ENCODE measurements around the gene CTAGE6.
"Not testable (repeated sequence)": the region's sequence is repeated elsewhere in the genome, so short reads cannot be mapped to it uniquely, and the experiment has no call there.

CTAGE6 gene, protein sequence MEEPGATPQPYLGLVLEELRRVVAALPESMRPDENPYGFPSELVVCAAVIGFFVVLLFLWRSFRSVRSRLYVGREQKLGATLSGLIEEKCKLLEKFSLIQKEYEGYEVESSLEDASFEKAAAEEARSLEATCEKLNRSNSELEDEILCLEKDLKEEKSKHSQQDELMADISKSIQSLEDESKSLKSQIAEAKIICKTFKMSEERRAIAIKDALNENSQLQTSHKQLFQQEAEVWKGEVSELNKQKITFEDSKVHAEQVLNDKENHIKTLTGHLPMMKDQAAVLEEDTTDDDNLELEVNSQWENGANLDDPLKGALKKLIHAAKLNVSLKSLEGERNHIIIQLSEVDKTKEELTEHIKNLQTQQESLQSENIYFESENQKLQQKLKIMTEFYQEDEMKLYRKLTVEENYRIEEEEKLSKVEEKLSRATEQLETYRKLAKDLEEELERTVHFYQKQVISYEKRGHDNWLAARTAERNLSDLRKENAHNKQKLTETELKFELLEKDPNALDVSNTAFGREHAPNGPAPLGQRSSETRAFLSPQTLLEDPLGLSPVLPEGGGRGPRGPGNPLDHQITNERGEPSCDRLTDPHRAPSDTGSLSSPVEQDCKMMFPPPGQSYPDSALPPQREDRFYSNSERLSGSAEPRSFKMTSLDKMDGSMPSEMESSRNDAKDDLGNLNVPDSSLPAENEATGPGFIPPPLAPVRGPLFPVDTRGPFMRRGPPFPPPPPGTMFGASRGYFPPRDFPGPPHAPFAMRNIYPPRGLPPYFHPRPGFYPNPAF

DNA sequence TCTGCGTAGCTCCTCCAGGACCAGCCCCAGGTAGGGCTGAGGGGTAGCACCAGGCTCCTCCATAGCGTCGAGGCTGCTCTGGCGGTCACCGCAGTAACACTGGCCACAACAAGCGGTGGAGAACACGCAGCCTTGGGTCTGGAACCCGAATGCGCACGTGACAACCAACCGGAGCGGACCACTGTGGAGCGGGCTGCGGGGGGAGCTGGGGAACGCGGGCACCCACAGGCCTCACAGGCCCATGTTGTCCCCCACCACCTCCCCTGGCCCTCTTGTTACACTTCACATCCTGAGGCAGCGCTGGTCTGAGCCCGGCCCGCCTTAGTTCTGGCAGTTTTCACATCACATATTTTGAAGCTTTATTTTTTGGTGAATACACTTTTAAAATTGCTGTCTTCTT lies at the start of gene CTAGE6:
Gene CTAGE6, minus strand, starts transcription at position 101 of the 400 bp plus-strand sequence. Its CDS starts 38 bp downstream, at position 63.
- DNase-seq (ENCODE audit: low read depth) = not testable (repeated sequence)

DNA sequence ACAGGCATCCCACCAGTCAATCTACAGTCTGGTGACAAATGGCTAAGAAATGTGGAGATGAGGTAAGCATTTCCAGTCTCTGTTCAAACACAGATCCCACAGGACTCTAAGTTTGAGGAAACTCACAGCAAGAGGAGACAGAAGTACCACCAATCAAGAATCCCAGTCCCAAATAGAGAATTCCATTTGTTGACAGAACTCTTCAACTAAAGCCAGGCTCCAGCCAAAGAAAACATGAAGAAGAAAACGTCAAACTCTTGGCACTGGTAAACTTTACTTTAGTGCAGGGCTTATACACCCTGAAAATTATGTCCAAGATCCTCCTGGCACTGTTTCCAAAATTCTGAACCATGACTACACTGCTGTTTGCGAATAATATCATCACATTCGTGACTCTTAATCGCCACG lies 49.2 kb upstream of the CTAGE6 start:
- not testable (repeated sequence) for DNase-seq (ENCODE audit: low read depth)

DNA sequence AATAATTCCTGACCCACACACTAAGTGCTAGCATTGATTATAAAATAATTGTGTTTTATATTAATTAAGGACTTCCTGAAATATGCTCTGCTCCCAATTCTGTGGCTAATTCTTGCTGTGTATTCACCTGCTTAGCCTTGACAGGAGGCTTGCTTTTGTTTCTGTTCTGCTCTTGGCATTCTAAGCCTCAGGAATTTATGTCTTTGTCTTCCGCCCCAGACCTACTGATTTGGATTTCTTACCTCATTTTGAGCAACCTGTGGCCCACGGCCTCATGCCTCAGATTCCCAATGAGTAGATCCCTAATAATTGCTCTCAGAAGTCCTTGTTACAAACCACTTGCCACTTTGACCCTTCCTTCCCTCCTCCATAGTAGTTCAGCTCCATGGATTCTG lies 40.4 kb upstream of the CTAGE6 start:
- DNase-seq (ENCODE audit: low read depth) = not testable (repeated sequence)

DNA sequence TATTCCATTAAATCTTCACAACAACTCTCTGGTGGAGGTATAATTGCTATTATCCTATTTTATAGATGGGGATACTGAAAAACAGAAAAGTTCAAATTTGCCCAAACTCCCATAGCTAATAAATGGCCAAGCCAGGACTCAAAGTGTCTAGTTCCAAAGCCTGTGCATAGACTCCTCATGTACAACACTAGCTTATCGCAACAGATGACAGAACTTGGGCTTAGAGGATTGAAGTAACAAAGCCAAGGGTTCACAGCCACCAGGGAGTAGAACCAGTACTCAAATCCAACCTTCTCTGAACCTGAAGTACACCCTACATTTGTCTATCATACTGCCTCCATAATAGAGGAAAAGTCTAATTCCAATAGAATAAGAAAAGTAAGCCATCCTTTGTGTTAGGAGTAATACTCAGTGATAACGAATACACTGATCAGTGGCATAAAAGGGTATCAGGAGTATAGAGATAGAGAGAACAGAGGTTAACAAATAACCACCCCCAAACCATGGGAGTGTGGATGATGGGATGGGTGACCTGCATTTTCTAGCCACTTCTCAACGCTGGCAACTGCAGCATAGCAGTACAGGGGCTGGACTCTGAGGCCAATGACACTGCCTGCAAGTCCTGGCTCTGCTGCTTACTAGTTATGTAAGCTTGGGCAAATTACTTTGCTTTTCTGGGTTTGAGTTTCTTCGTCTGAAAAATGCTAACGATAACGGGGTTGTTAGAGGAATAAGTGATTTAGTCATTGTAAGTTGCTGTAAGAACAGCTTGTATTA lies 39.8 kb upstream of the CTAGE6 start:
- not testable (repeated sequence) for DNase-seq (ENCODE audit: low read depth)

DNA sequence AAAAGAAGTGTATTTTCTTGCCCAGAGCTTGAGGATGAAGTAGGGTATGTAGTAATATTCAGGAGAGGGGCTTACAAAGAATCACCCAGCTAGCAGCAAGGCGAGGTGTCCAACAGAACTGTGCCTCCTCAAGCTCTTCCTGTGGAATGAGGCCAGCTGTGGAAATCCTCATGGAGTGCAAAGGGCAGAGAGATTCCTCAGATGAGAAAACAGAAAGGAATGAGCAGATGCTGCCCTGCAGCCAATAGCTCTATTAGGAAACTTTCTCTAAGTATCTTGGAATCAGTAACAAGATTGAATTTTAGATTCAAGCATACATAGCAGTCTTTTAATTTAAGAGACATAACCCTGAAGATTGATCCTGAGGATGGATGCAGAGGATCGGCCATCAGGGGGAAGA lies 38.2 kb upstream of the CTAGE6 start:
- DNase-seq (ENCODE audit: low read depth) = not testable (repeated sequence)

DNA sequence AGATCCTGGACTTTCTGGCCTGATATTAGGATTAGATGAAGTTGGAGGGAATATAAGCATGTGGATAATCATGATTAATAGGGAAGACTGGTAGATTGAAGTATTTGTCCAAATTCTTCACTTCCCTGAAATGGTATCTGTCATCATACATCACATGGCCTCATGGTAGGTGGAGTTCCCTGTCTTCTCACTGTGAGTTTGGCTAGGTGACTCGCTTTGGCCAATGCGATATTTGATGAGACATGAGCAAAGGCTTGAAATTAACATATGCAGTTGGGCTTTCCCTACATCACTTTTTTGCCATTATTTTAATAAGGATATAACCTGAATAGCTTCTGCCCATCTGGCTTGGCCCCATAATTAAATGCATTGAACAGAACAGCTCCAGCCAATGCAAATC lies 35.1 kb upstream of the CTAGE6 start:
- DNase-seq (ENCODE audit: low read depth) = not testable (repeated sequence)

DNA sequence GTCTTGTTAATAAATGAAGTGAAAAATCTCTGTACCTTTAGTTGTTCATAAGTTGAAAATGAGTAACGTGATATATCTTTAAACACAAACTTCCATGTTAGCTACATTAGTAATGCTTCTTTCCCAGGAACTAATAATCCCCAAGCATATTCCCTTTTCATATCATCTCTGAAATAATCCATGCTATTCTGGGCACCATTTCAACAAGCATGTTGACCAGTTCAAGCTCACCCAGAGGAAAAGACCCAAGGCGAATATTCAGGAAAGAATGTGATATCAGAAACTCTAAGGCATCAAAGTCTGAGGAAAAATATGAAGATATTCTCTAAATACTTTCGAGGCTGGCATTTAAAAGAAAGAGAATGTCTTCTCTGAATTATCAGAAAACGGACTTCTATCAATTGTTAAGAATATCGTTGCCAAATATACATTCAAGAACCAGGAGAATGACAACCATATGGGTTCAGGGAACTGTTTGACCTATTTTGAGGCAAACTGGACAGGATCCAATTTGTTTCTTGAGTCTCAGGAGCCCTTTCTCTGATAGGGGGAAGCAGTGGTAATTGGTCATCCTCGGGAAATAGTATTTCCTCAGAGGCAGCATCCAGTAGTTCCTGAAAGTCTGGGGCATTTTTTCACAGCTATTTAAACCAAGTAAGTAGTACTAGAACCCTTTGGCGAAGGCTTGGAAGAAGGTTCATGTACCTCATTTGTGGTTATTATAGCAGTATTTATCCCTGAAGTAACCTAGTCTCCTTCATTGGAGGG lies 28.1 kb upstream of the CTAGE6 start:
- not testable (repeated sequence) for DNase-seq (ENCODE audit: low read depth)

- not testable (repeated sequence) for DNase-seq (ENCODE audit: low read depth)
These were observed 22.1 kb upstream of the CTAGE6 start for GRCh38 chr7:143779591-143779990.

DNA sequence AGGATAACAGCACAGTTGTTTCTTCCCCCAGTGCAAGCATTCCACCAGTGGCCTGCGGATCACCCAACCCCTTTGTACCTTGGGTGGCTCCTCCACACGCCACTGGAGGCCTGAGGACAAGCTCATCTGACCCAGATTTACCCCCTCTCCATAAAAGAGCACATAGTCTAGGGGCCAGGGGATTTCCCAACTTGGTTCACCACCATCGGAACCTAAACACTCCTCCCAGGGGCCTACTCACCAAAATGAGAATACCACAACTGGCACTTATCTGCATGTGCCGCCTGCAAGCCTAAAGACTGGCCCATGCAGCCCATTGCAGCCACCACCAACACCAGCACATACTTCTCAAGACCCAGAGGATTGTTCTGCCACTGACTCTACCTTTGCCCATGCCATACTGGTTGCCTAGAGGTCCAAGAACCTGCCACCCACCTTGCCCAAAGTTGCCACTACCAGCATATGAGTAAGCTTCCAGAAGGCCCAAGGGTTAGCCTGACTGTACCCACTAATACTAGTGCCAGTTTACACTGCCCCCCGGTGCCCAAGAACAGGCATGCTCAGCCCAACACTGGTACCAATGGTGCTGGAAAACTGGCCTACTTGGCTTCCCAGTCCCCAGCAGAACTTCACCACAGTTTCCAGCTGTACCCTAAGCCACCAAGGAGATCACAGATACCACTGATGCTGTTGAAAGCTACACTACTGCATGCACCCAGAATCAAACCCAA lies 15.4 kb upstream of the CTAGE6 start:
- DNase-seq (ENCODE audit: low read depth) = not testable (repeated sequence)

GRCh38 chr7:143767531-143767930 lies 10.0 kb upstream of the CTAGE6 start:
- DNase-seq (ENCODE audit: low read depth) = not testable (repeated sequence)

DNA sequence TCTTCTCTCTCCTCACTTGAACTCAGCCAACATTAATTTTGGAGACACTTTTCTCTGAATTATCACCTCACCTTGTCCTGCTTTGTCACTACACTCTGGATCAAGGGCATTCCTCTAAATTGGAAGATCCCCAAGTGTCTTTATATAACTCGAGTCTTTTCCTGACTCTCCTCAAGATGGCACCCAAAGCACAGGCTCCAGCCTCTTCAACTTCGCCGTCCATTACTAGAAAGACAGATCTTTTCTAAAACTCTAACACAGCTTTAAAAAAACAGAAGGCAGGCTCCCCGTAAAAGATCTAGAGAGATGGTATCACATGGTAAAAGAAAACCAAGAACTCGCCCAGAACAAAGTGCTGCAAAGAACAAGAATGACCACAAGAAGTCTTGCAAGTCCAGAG lies 8.2 kb upstream of the CTAGE6 start:
- not testable (repeated sequence) for DNase-seq (ENCODE audit: low read depth)

DNA sequence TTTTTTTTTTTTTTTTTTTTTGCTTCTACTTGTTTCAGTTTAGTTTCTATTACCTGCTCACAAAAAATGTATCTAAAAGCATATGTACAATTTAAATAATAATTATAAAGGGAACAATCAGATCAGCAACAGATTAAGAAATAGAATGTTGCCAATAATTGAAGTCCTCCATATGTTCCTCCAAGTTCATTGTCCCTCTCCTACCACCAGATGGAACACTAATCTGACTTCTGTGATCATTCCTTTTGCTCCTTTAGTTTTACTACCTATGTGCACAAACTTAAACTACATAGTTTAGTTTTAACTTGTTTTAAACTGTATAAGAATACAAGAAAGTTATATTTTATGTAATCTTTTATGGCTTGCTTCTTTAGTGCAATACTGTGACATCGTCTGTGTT lies 5.6 kb upstream of the CTAGE6 start:
- DNase-seq (ENCODE audit: low read depth) = not testable (repeated sequence)

GRCh38 chr7:143745340-143745739 lies 12.2 kb downstream of the CTAGE6 start:
- not testable (repeated sequence) for DNase-seq (ENCODE audit: low read depth)

- peak; percentile 7 for DNase-seq (ENCODE audit: low read depth)
These were observed 20.3 kb downstream of the CTAGE6 start for GRCh38 chr7:143737037-143737819.

- no peak for DNase-seq (ENCODE audit: low read depth)
These were observed 21.5 kb downstream of the CTAGE6 start for GRCh38 chr7:143735962-143736361.

DNA sequence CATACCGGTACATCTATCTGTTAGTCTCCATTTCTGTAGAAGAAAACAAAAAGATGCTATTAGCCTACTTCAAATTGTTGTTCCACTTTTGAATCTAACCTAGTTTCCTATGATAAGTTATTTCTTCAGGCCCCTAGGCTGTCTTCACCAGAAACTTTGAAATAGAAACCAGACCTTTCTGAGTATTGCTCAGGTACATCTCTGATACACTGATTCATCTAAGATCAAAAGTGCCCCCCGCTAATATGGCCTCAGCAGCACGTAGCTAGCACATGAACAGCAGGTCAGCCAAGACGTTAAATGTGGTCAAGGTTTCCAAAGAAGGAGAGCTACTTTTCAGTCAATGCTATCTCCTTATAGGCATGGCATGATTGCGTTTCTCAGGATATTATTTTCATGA lies 23.6 kb downstream of the CTAGE6 start:
- no peak for DNase-seq (ENCODE audit: low read depth)

- no peak for DNase-seq (ENCODE audit: low read depth)
These were observed 29.1 kb downstream of the CTAGE6 start for GRCh38 chr7:143728333-143728862.

DNA sequence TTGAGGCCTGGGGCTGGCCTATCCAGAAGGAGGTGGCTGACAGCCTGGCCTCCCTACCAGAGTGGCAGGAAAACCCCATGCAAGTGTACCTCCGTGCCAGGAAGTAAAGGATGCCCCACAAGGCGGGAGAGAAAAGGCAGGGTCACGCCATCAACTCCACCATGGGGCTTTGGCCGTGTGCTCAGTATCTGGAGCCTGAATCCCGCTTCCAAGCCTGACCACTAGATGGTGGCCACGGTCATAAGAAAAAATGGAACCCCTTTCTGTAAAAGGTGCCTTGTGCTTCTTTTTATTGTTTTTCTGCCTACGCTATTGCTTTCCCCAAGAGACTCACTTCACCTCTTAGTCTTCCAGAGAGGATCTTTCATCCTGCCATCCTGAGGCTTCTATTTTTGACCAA lies 29.9 kb downstream of the CTAGE6 start:
- DNase-seq (ENCODE audit: low read depth) = not testable (repeated sequence)

DNA sequence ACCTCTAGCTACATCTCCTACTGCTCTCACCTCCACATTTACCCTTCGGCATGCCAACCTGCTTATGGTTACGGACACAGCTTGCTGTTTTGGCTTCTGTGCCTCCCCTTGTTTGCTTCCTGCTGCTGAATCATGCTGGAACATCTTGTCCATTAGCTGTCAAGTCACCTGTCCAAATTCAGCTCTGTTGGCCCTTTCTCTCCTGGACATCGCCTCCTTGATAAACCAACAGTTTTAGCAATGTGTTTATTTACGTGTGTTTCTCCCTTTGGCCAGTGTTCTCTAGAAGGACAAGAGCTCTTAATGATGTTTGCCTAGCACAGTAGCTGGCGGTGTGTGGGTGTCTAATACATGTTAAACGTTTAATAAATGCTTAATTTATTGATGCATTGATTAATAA lies 31.4 kb downstream of the CTAGE6 start:
- not testable (repeated sequence) for DNase-seq (ENCODE audit: low read depth)

DNA sequence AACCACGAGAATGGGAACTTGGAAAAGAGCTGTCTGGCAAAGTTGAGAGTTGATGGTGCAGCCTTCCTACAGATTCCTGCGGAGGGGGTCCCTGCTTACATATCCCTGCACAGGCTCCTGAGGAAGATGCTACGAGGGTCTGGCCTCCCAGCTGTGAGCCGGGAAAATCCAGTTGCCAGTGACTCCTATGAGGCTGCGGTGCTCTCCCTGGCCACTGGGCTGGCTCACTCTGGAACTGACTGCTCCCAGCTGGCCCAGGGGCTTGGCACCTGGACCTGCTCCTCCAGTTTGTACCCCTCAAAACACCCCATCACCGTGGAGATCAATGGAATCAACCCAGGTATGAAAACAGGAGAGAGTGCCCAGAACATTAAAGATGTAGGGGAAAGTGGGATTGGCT lies 37.2 kb downstream of the CTAGE6 start:
- not testable (repeated sequence) for DNase-seq (ENCODE audit: low read depth)

Measured in GM04503 (cell line).